B cell (primary cell): ENCODE results near the gene RBMS3. TPM values are rescaled to one million over a fixed set of nuclear protein-coding genes. Genes with fewer than 3 reads are reported as not detected.

ENCODE experiments used
- ATAC-seq: fragments of 200-7000 bp; cut with Tn5 transposase; one replicate; pipeline ENCODE4 v1.10.0; 2021; ENCODE audit warnings: low read depth, mild to moderate bottlenecking, moderate number of reproducible peaks, moderate library complexity
- CTCF ChIA-PET: fragments of 350-600 bp; sonication (Branson Sonifier 250); formaldehyde crosslinking; loops from one replicate; lab custom pipeline; 2021; ENCODE audit warnings: antibody characterized with exemption, inconsistent platforms; lab: Charles Lee
- POLR2A ChIA-PET: fragments of 350-600 bp; sonication (Branson Sonifier 250); formaldehyde crosslinking; loops from one replicate; lab custom pipeline; 2021; ENCODE audit warnings: antibody characterized with exemption; lab: Charles Lee
- DNase-seq: peaks from one replicate; pipeline ENCODE4 v3.0.0; 2013
- H2AFZ ChIP-seq: 2 replicates; pipeline ENCODE4 v1.6.1; 2012; ENCODE audit warnings: mild to moderate bottlenecking, low read depth, low read length; ENCODE audit not compliant: insufficient read depth, poor library complexity, severe bottlenecking
- H3K27ac ChIP-seq, 2 donors: 1 replicate in 1 of 2; 2 replicates in 1 of 2; pipeline ENCODE4 v1.5.1; 2012 to 2013; ENCODE audit warnings: low read length in 2 of 2, mild to moderate bottlenecking in 2 of 2, moderate library complexity in 1 of 2
- H3K27me3 ChIP-seq, 4 experiments: fragments of 200-600 bp in 1 of 4; sonication (generic) in 1 of 4; replicated peaks in 1 of 4; 1 replicate in 2 of 4; 2 replicates in 2 of 4; pipeline versions ENCODE4 v1.6.1 to v1.7.0; 2013 to 2016; ENCODE audit warnings: low read length in 3 of 4, mild to moderate bottlenecking in 2 of 4, mixed read lengths in 1 of 4, moderate library complexity in 1 of 4; ENCODE audit not compliant: insufficient read depth in 4 of 4, control insufficient read depth in 3 of 4; ENCODE audit errors: control extremely low read depth in 1 of 4
- H3K36me3 ChIP-seq, 2 experiments: replicated peaks in 1 of 2; 1 replicate in 1 of 2; 2 replicates in 1 of 2; pipeline versions ENCODE4 v1.6.1 to v1.7.1; 2013; ENCODE audit warnings: low read length in 1 of 2; ENCODE audit not compliant: insufficient read depth in 2 of 2, control insufficient read depth in 1 of 2; ENCODE audit errors: control extremely low read depth in 1 of 2, extremely low read depth in 1 of 2
- H3K4me1 ChIP-seq, 2 donors: fragments of 200-600 bp in 1 of 2; sonication (generic) in 1 of 2; 1 replicate in 1 of 2; 2 replicates in 1 of 2; pipeline versions ENCODE4 v1.5.1 to v1.6.1; 2013 to 2017; ENCODE audit warnings: low read length in 2 of 2; ENCODE audit not compliant: control insufficient read depth in 2 of 2, insufficient read depth in 2 of 2
- H3K4me2 ChIP-seq: replicated peaks from 2 replicates; pipeline ENCODE3; 2012; ENCODE audit warnings: mild to moderate bottlenecking, low read depth, low read length; ENCODE audit not compliant: poor library complexity, severe bottlenecking
- H3K4me3 ChIP-seq, 5 experiments: fragments of 200-600 bp in 1 of 5; sonication (generic) in 1 of 5; 1 replicate in 3 of 5; 2 replicates in 2 of 5; pipeline versions ENCODE4 v1.5.1 to v1.7.0; 2011 to 2016; ENCODE audit warnings: low read length in 4 of 5, mild to moderate bottlenecking in 4 of 5, low read depth in 2 of 5, control low read depth in 1 of 5, moderate library complexity in 1 of 5; ENCODE audit not compliant: insufficient read depth in 1 of 5; ENCODE audit errors: control extremely low read depth in 1 of 5, extremely low read depth in 1 of 5
- H3K79me2 ChIP-seq: fragments of 200-600 bp; sonication (generic); one replicate; pipeline ENCODE4 v1.6.0; 2016; ENCODE audit warnings: low read length; ENCODE audit not compliant: control insufficient read depth, insufficient read depth
- H3K9ac ChIP-seq: fragments of 200-600 bp; sonication (generic); 2 replicates; pipeline ENCODE4 v1.6.1; 2017; ENCODE audit warnings: mild to moderate bottlenecking, low read length, moderate library complexity
- H3K9me3 ChIP-seq, 3 donors: one replicate each; pipeline versions ENCODE4 v1.6.1 to v1.7.1; 2013; ENCODE audit warnings: low read length in 2 of 3; ENCODE audit not compliant: control insufficient read depth in 2 of 3, insufficient read depth in 1 of 3; ENCODE audit errors: control extremely low read depth in 1 of 3
- H4K20me1 ChIP-seq: 2 replicates; pipeline ENCODE4 v1.6.0; 2012; ENCODE audit warnings: mild to moderate bottlenecking, low read length; ENCODE audit not compliant: insufficient read depth, control insufficient read depth, poor library complexity, severe bottlenecking
- H3K27ac Mint-ChIP-seq: one replicate; pipeline ENCODE4 v1.8.0; 2021; ENCODE audit warnings: mixed read lengths
- H3K27me3 Mint-ChIP-seq: one replicate; pipeline ENCODE4 v1.8.0; 2021; ENCODE audit warnings: mixed read lengths
- H3K4me1 Mint-ChIP-seq: one replicate; pipeline ENCODE4 v1.8.0; 2021; ENCODE audit warnings: mixed read lengths
- H3K4me3 Mint-ChIP-seq: one replicate; pipeline ENCODE4 v1.8.0; 2021; ENCODE audit warnings: mixed read lengths
- H3K9me3 Mint-ChIP-seq: one replicate; pipeline ENCODE4 v1.8.0; 2022; ENCODE audit warnings: mixed read lengths; ENCODE audit not compliant: insufficient read depth
- CTCF ChIP-seq: fragments of 200-600 bp; IDR thresholded peaks from one replicate; pipeline ENCODE4 v1.8.0; 2022; ENCODE audit warnings: antibody characterized with exemption, mild to moderate bottlenecking
- EZH2 ChIP-seq: IDR thresholded peaks from 2 replicates; pipeline ENCODE4 v1.6.1; 2012; ENCODE audit warnings: borderline replicate concordance, low read depth, mild to moderate bottlenecking, moderate library complexity, low read length; ENCODE audit not compliant: insufficient read depth, poor library complexity, severe bottlenecking
- WGBS: methylation state at CpG from one replicate; pipeline ENCODE4 v1.1.5; 2013; ENCODE audit warnings: missing lambda C conversion rate; ENCODE audit not compliant: insufficient coverage; 5-methylcytosine and 5-hydroxymethylcytosine counted together
- intact Hi-C: fragments of 100-400 bp; cut with micrococcal nuclease; formaldehyde crosslinking; loops from one replicate; pipeline ENCODE4 v1.10.0; 2022
- polyA plus RNA-seq: library from polyadenylated mRNA; depleted of rRNA; stranded (reverse); fragments of >200 nt; gene quantifications from 2 replicates; pipeline ENCODE4 v1.2.3, GENCODE V29; 2012
- total RNA-seq, 2 donors: library from RNA; stranded (reverse); fragments of 120-200 nt in 1 of 2; gene quantifications; 1 replicate in 1 of 2; 2 replicates in 1 of 2; pipeline versions ENCODE4 v1.2.3 to v1.2.4, GENCODE V29; 2013 to 2022

Gene RBMS3
- total and polyA plus RNA-seq, 2 donors (not counting 1 experiment from before 2014, with no cell fraction given) = not detected

GRCh38 chr3:29870136-29870535 is 589.3 kb downstream of the RBMS3 start:
- Histone ChIP-seq H3K36me3 (no peaks in the 10 kb centered on the region), H3K9ac (no peak overlapping the region), H3K27me3 (no peaks in the 10 kb centered on the region), H3K9me3 (peaks cover 0 to 1% (median 0%) of the 10 kb centered on the region in 3 donors), H3K27ac (no peak overlapping the region), H3K4me1 (no peaks in the 10 kb centered on the region), H3K79me2 (no peaks in the 10 kb centered on the region), H3K4me2 (no peak overlapping the region), H2AFZ (no peak overlapping the region), H4K20me1 (no peaks in the 10 kb centered on the region), H3K4me3 (no peak overlapping the region)
- Mint-ChIP-seq H3K4me3 (no peak overlapping the region), H3K4me1 (no peaks in the 10 kb centered on the region), H3K9me3 (no peaks in the 10 kb centered on the region), H3K27ac (no peak overlapping the region), H3K27me3 (no peaks in the 10 kb centered on the region)
- CTCF ChIA-PET = no interaction called here
- TF ChIP-seq EZH2 (no peak), CTCF (no peak)
- no CpG with 5 or more reads among the region's 1 CpG for WGBS
- intact Hi-C loops = no loop called here
- ATAC-seq (no peak), DNase-seq (no peak)
- POLR2A ChIA-PET = no interaction called here

- ATAC-seq = no peak
- no peak for DNase-seq
- H3K4me3 Mint-ChIP-seq = no peak overlapping the region
- Histone ChIP-seq H2AFZ (no peak overlapping the region), H3K36me3 (no peaks in the 10 kb centered on the region), H3K4me2 (no peak overlapping the region), H3K9ac (no peak overlapping the region), H3K4me3 (no peak overlapping the region), H3K9me3 (peaks cover 0 to 1% (median 0%) of the 10 kb centered on the region in 3 donors), H3K27me3 (no peaks in the 10 kb centered on the region), H3K4me1 (no peaks in the 10 kb centered on the region), H3K27ac (no peak overlapping the region), H4K20me1 (no peaks in the 10 kb centered on the region), H3K79me2 (no peaks in the 10 kb centered on the region)
- POLR2A ChIA-PET = no interaction called here
- no peaks in the 10 kb centered on the region for H3K9me3 Mint-ChIP-seq
- H3K4me1 Mint-ChIP-seq = no peaks in the 10 kb centered on the region
- no CpG with 5 or more reads among the region's 1 CpG for WGBS
- no peak overlapping the region for H3K27ac Mint-ChIP-seq
- TF ChIP-seq EZH2 (no peak), CTCF (no peak)
- H3K27me3 Mint-ChIP-seq = no peaks in the 10 kb centered on the region
- intact Hi-C loops = no loop called here
- CTCF ChIA-PET = no interaction called here
These were observed 590.2 kb downstream of the RBMS3 start for GRCh38 chr3:29871087-29871486.
